Measurements from ENCODE around the gene PIGC. TPM values are rescaled to one million over a fixed set of nuclear protein-coding genes. Genes with fewer than 3 reads are reported as not detected.

Gene PIGC
- total RNA-seq, 2 donors from 2014 or later: 11.0 to 14.7 TPM

GRCh38 chr1:172398193-172398592, 45.7 kb downstream of the PIGC start:
- no peak overlapping the region for H3K27ac Mint-ChIP-seq
- ATAC-seq: no peak

GRCh38 chr1:172397633-172398032, 46.2 kb downstream of the PIGC start:
- Mint-ChIP-seq H3K36me3 (no peaks in the 10 kb centered on the region), H3K9me3 (peaks cover 0 to 5% of the 10 kb centered on the region in 2 donors)
- no peak for ATAC-seq

More at GRCh38 chr1:172398193-172398592, 45.7 kb downstream of the PIGC start:
- Mint-ChIP-seq H3K36me3 (no peaks in the 10 kb centered on the region), H3K9me3 (peaks cover 0 to 2% of the 10 kb centered on the region in 2 donors)
- DNase-seq (ENCODE audit: low spot score in 2 of 2): no peak

GRCh38 chr1:172397221-172397620, 46.6 kb downstream of the PIGC start:
- no peak overlapping the region for H3K27ac Mint-ChIP-seq
- H3K36me3 Mint-ChIP-seq: no peaks in the 10 kb centered on the region
- H3K9me3 Mint-ChIP-seq: peaks cover 0 to 5% of the 10 kb centered on the region in 2 donors
- DNase-seq (ENCODE audit: low spot score in 2 of 2) (no peak), ATAC-seq (peak; percentile 65 to 67)

More at GRCh38 chr1:172397633-172398032, 46.2 kb downstream of the PIGC start:
- DNase-seq (ENCODE audit: low spot score in 2 of 2): no peak
- H3K27ac Mint-ChIP-seq: no peak overlapping the region

- DNase-seq (ENCODE audit: low spot score in 2 of 2) (no peak), ATAC-seq (no peak)
- H3K27ac Mint-ChIP-seq: peak overlapping the region in 1 of 2 donors; percentile 73
- peaks cover 0 to 5% of the 10 kb centered on the region in 2 donors for H3K9me3 Mint-ChIP-seq
- no peaks in the 10 kb centered on the region for H3K36me3 Mint-ChIP-seq
Measured at GRCh38 chr1:172395576-172395975, 48.3 kb downstream of the PIGC start.

- Mint-ChIP-seq H3K9me3 (peaks cover 0 to 5% of the 10 kb centered on the region in 2 donors), H3K27ac (peak overlapping the region; percentile 73 to 79), H3K36me3 (no peaks in the 10 kb centered on the region)
- DNase-seq (ENCODE audit: low spot score in 2 of 2) (no peak), ATAC-seq (peak; percentile 19 to 25)
Measured at GRCh38 chr1:172394811-172395210, 49.1 kb downstream of the PIGC start.

- DNase-seq (ENCODE audit: low spot score in 2 of 2) (peak; percentile 58 to 61), ATAC-seq (peak; percentile 92 to 96)
- Mint-ChIP-seq H3K36me3 (no peaks in the 10 kb centered on the region), H3K9me3 (peaks cover 0 to 5% of the 10 kb centered on the region in 2 donors), H3K27ac (peak overlapping the region; percentile 38 to 73)
Measured at GRCh38 chr1:172394141-172394751, 49.6 kb downstream of the PIGC start.

GRCh38 chr1:172393354-172393753, 50.5 kb downstream of the PIGC start:
- Mint-ChIP-seq H3K27ac (peak overlapping the region in 1 of 2 donors; percentile 73), H3K9me3 (peaks cover 0 to 5% of the 10 kb centered on the region in 2 donors), H3K36me3 (no peaks in the 10 kb centered on the region)
- DNase-seq (ENCODE audit: low spot score in 2 of 2) (no peak), ATAC-seq (peak in 1 of 2 donors; percentile 14)

- no peak for DNase-seq (ENCODE audit: low spot score in 2 of 2)
- no peak for ATAC-seq
- Mint-ChIP-seq H3K36me3 (no peaks in the 10 kb centered on the region), H3K9me3 (peaks cover 0 to 5% of the 10 kb centered on the region in 2 donors), H3K27ac (no peak overlapping the region)
Measured at GRCh38 chr1:172391976-172392375, 51.9 kb downstream of the PIGC start.

Other genes starting within 250 kb of the PIGC start
- not detected for gene C1orf105, start 23.4 kb downstream of the PIGC start, total RNA-seq
- gene SUCO, start 89.1 kb upstream of the PIGC start, total RNA-seq: 10 to 100 TPM; 24.3 to 39.7 TPM
- gene FASLG, start 215.0 kb upstream of the PIGC start, total RNA-seq: 1 to 10 TPM; 3.7 to 7.2 TPM